GM23338 (cell line): ENCODE data around the gene ARMC9. TPM values are rescaled to one million over a fixed set of nuclear protein-coding genes. Genes with fewer than 3 reads are reported as not detected.

ENCODE experiments used
- ATAC-seq: fragments of 200-7000 bp; cut with Tn5 transposase; 3 replicates; pipeline ENCODE4 v1.9.1; 2020
- DNase-seq: peaks from one replicate; pipeline ENCODE4 v3.0.0-alpha.2; 2015; ENCODE audit warnings: low spot score
- H2AFZ ChIP-seq: fragments of 200-600 bp; sonication (generic); 2 replicates; pipeline ENCODE4 v1.8.0; 2016; ENCODE audit warnings: antibody characterized with exemption, mild to moderate bottlenecking, moderate library complexity
- H3F3A ChIP-seq: fragments of 200-600 bp; sonication (generic); replicated peaks from 2 replicates; pipeline ENCODE4 v1.8.0; 2017; ENCODE audit warnings: antibody characterized with exemption, mixed run types, low read depth
- H3K27ac ChIP-seq: fragments of 200-600 bp; sonication (generic); 2 replicates; pipeline ENCODE4 v1.6.1; 2016; ENCODE audit warnings: low read depth
- H3K27me3 ChIP-seq: fragments of 200-600 bp; sonication (generic); 2 replicates; pipeline ENCODE4 v1.8.0; 2016; ENCODE audit warnings: mild to moderate bottlenecking, mixed run types, moderate library complexity; ENCODE audit not compliant: insufficient read depth
- H3K36me3 ChIP-seq: fragments of 200-600 bp; sonication (generic); 2 replicates; pipeline ENCODE4 v1.8.0; 2016; ENCODE audit warnings: mild to moderate bottlenecking; ENCODE audit not compliant: insufficient read depth
- H3K4me1 ChIP-seq: fragments of 200-600 bp; sonication (generic); 2 replicates; pipeline ENCODE4 v1.8.0; 2016; ENCODE audit warnings: mild to moderate bottlenecking, moderate library complexity; ENCODE audit not compliant: insufficient read depth
- H3K4me2 ChIP-seq: fragments of 200-600 bp; sonication (generic); 2 replicates; pipeline ENCODE4 v1.7.1; 2017; ENCODE audit warnings: mixed run types
- H3K4me3 ChIP-seq: fragments of 200-600 bp; sonication (generic); 2 replicates; pipeline ENCODE4 v1.6.1; 2016; ENCODE audit warnings: mixed run types
- H3K79me2 ChIP-seq: fragments of 200-600 bp; sonication (generic); replicated peaks from 2 replicates; pipeline ENCODE4 v1.8.0; 2017; ENCODE audit warnings: mild to moderate bottlenecking; ENCODE audit not compliant: insufficient read depth
- H3K9me2 ChIP-seq: fragments of 200-600 bp; sonication (generic); 2 replicates; pipeline ENCODE4 v1.8.0; 2017; ENCODE audit not compliant: insufficient read depth
- H4K20me1 ChIP-seq: fragments of 200-600 bp; sonication (generic); replicated peaks from 2 replicates; pipeline ENCODE4 v1.8.0; 2017; ENCODE audit warnings: mild to moderate bottlenecking; ENCODE audit not compliant: insufficient read depth
- H3K27ac Mint-ChIP-seq: 2 replicates; pipeline ENCODE4 v1.8.0; 2020; ENCODE audit warnings: inconsistent platforms, mild to moderate bottlenecking, moderate library complexity, mixed read lengths
- H3K27me3 Mint-ChIP-seq: 3 replicates; pipeline ENCODE4 v1.8.0; 2022; ENCODE audit warnings: low read depth, mild to moderate bottlenecking, moderate library complexity, mixed read lengths, inconsistent platforms; ENCODE audit not compliant: insufficient read depth, poor library complexity
- H3K36me3 Mint-ChIP-seq: 3 replicates; pipeline ENCODE4 v1.8.0; 2021; ENCODE audit warnings: low read depth, mild to moderate bottlenecking, inconsistent platforms, moderate library complexity, mixed read lengths
- H3K4me1 Mint-ChIP-seq: 3 replicates; pipeline ENCODE4 v1.8.0; 2020; ENCODE audit warnings: mild to moderate bottlenecking, inconsistent platforms, mixed read lengths
- H3K4me3 Mint-ChIP-seq: 3 replicates; pipeline ENCODE4 v1.8.0; 2021; ENCODE audit warnings: moderate library complexity, mild to moderate bottlenecking, inconsistent platforms, mixed read lengths
- H3K9me3 Mint-ChIP-seq: 3 replicates; pipeline ENCODE4 v1.8.0; 2020; ENCODE audit warnings: moderate library complexity, mild to moderate bottlenecking, inconsistent platforms, mixed read lengths
- CREB1 ChIP-seq: fragments of 250-450 bp; sonication (Bioruptor Pico); IDR thresholded peaks from 2 replicates; pipeline ENCODE4 v1.5.0; 2020; ENCODE audit warnings: low read depth, mild to moderate bottlenecking, moderate library complexity
- CTCF ChIP-seq, 2 experiments: fragments of 200-600 bp in 1 of 2; sonication (generic) in 1 of 2; conservative IDR thresholded peaks; 2 replicates each; pipeline versions ENCODE4 v1.5.1 to v1.6.1; 2016 to 2017; ENCODE audit warnings: antibody characterized with exemption in 2 of 2, low read depth in 2 of 2, mild to moderate bottlenecking in 2 of 2, moderate library complexity in 1 of 2
- ETS1 ChIP-seq: IDR thresholded peaks from 2 replicates; pipeline ENCODE4 v1.6.1; 2016; ENCODE audit warnings: antibody characterized with exemption
- EZH2 ChIP-seq: fragments of 200-600 bp; sonication (generic); IDR thresholded peaks from one replicate; pipeline ENCODE4 v1.8.0; 2017; ENCODE audit warnings: antibody characterized with exemption, mild to moderate bottlenecking, low read depth; ENCODE audit not compliant: unreplicated experiment
- EZH2phosphoT487 ChIP-seq: fragments of 200-600 bp; sonication (generic); IDR thresholded peaks from one replicate; pipeline ENCODE4 v1.8.1; 2018; ENCODE audit warnings: antibody characterized with exemption; ENCODE audit not compliant: unreplicated experiment
- JUNB ChIP-seq: IDR thresholded peaks from one replicate; pipeline ENCODE4 v1.6.1; 2016; ENCODE audit warnings: antibody characterized with exemption; ENCODE audit not compliant: unreplicated experiment
- NANOG ChIP-seq: IDR thresholded peaks from 2 replicates; pipeline ENCODE4 v1.6.1; 2016; ENCODE audit warnings: antibody characterized with exemption, borderline replicate concordance
- POLR2AphosphoS5 ChIP-seq: IDR thresholded peaks from 2 replicates; pipeline ENCODE4 v1.6.1; 2016; ENCODE audit warnings: antibody characterized with exemption, low read depth
- REST ChIP-seq: IDR thresholded peaks from one replicate; pipeline ENCODE4 v1.6.1; 2018; ENCODE audit warnings: antibody characterized with exemption; ENCODE audit not compliant: unreplicated experiment
- STAT1 ChIP-seq: IDR thresholded peaks from one replicate; pipeline ENCODE4 v1.6.1; 2016; ENCODE audit warnings: antibody characterized with exemption; ENCODE audit not compliant: unreplicated experiment
- ZNF114 ChIP-seq: fragments of 250-450 bp; sonication (Bioruptor Pico); IDR thresholded peaks from 2 replicates; pipeline ENCODE4 v1.5.0; 2020; ENCODE audit warnings: mild to moderate bottlenecking, moderate library complexity
- ZNF331 ChIP-seq: fragments of 250-450 bp; sonication (Bioruptor Pico); IDR thresholded peaks from 2 replicates; pipeline ENCODE4 v1.5.0; 2020; ENCODE audit warnings: low read depth, mild to moderate bottlenecking, moderate library complexity
- ZNF462 ChIP-seq: fragments of 250-450 bp; sonication (Bioruptor Pico); IDR thresholded peaks from 2 replicates; pipeline ENCODE4 v1.5.0; 2020; ENCODE audit warnings: mild to moderate bottlenecking, moderate library complexity
- polyA plus RNA-seq: library from polyadenylated mRNA; unstranded; fragments of >200 nt; fragmentation: Nextera tagmentation; extraction: Ambion mirVana; gene quantifications from 2 replicates; pipeline ENCODE4 v1.2.1, GENCODE V29; 2016
- total RNA-seq: library from RNA; depleted of rRNA; stranded (reverse); fragments of >200 nt; shearing (Covaris generic); gene quantifications from 2 replicates; pipeline ENCODE4 v1.2.3, GENCODE V29; 2014

ARMC9 gene
- total and polyA plus RNA-seq, 2 experiments from 2014 or later, result 29.2 to 56.0 TPM

GRCh38 chr2:231344851-231345250 is 146.4 kb downstream of the ARMC9 start:
- TF ChIP-seq ZNF462 (CRISPR knock-in tag) (no peak), NANOG (no peak), ZNF114 (CRISPR knock-in tag) (no peak), STAT1 (no peak), JUNB (no peak), EZH2 (no peak), CTCF (conservative IDR thresholded peaks at IDR 0.05; ENCODE audit: low read depth in 2 of 2) (no peak), ZNF331 (CRISPR knock-in tag) (no peak), CREB1 (CRISPR knock-in tag) (no peak), EZH2phosphoT487 (no peak), ETS1 (no peak), POLR2AphosphoS5 (no peak), REST (no peak)
- H3K4me3 ChIP-seq, result no peak overlapping the region
- H3F3A ChIP-seq, result no peaks in the 10 kb centered on the region
- H3K27me3 ChIP-seq, result no peaks in the 10 kb centered on the region
- no peak overlapping the region for H2AFZ ChIP-seq
- no peak overlapping the region for H3K4me2 ChIP-seq
- no peaks in the 10 kb centered on the region for H3K79me2 ChIP-seq
- ATAC-seq (no peak), DNase-seq (no peak)
- H3K9me2 ChIP-seq, result no peaks in the 10 kb centered on the region
- no peaks in the 10 kb centered on the region for H3K9me3 Mint-ChIP-seq
- no peak overlapping the region; the same call in 1 of the 2 replicates for H3K27ac Mint-ChIP-seq
- H3K36me3 Mint-ChIP-seq, result peaks cover 9% of the 10 kb centered on the region
- H3K4me1 ChIP-seq, result peaks cover 5% of the 10 kb centered on the region; the same call in 1 of the 2 replicates
- H4K20me1 ChIP-seq, result no peaks in the 10 kb centered on the region
- H3K27me3 Mint-ChIP-seq, result peaks cover 7% of the 10 kb centered on the region
- peaks cover 22% of the 10 kb centered on the region for H3K4me1 Mint-ChIP-seq
- H3K36me3 ChIP-seq, result no peaks in the 10 kb centered on the region
- no peak overlapping the region for H3K4me3 Mint-ChIP-seq
- H3K27ac ChIP-seq, result no peak overlapping the region; the same call in 1 of the 2 replicates
